Erythroblast (primary cell): ENCODE data around the gene DDX50.
"Not testable (repeated sequence)": the region's sequence is repeated elsewhere in the genome, so short reads cannot be mapped to it uniquely, and the experiment has no call there.

Experiments
- GATA1 ChIP-seq: IDR thresholded peaks from 2 replicates; pipeline ENCODE4 v1.6.1; 2011; ENCODE audit warnings: low read depth, mild to moderate bottlenecking, control low read depth, low read length, moderate library complexity
- POLR2A ChIP-seq: IDR thresholded peaks from 2 replicates; pipeline ENCODE4 v1.6.1; 2011; ENCODE audit warnings: mild to moderate bottlenecking, low read length

GRCh38 chr10:68940917-68941316 lies 39.8 kb downstream of the DDX50 start:
- not testable (repeated sequence) for TF ChIP-seq POLR2A, GATA1
